Sigmoid colon (tissue), 3 donors: ENCODE measurements around the gene KCNIP3.

Experiments
- CTCF ChIP-seq, 4 experiments: fragments of 450-650 bp in 3 of 4; fragments of 200-600 bp in 1 of 4; IDR thresholded peaks; one replicate each; pipeline ENCODE4 v1.5.1; 2016 to 2019; ENCODE audit warnings: antibody characterized with exemption in 4 of 4, mild to moderate bottlenecking in 3 of 4, moderate library complexity in 2 of 4
- POLR2A ChIP-seq, 2 donors: fragments of 450-650 bp; IDR thresholded peaks; one replicate each; pipeline ENCODE4 v1.6.1; 2016; ENCODE audit warnings: antibody characterized with exemption in 2 of 2, mild to moderate bottlenecking in 2 of 2, moderate library complexity in 2 of 2

- no peak for TF ChIP-seq CTCF (IDR thresholded peaks at IDR 0.05)
- no peak for TF ChIP-seq POLR2A (IDR thresholded peaks at IDR 0.05)
Measured at GRCh38 chr2:95388856-95389244, 91.7 kb downstream of the KCNIP3 start.
